Activated T-cell treated with anti-CD3 and anti-CD28 coated beads, Interleukin-2, amount 50 U/mL, for 24 hours (primary cell): ENCODE measurements around the gene SDHC.
"Not testable (repeated sequence)": the region's sequence is repeated elsewhere in the genome, so short reads cannot be mapped to it uniquely, and the experiment has no call there.

Source experiments
- DNase-seq: peaks from one replicate; pipeline ENCODE4 v3.0.0-alpha.2; 2020
- H3K27ac Mint-ChIP-seq: 2 replicates; pipeline ENCODE4 v1.8.0; 2020; ENCODE audit warnings: mild to moderate bottlenecking, mixed read lengths
- H3K27me3 Mint-ChIP-seq: 2 replicates; pipeline ENCODE4 v1.8.0; 2020; ENCODE audit warnings: mixed read lengths
- H3K36me3 Mint-ChIP-seq: 2 replicates; pipeline ENCODE4 v1.8.0; 2020; ENCODE audit warnings: low read depth, mixed read lengths
- H3K4me1 Mint-ChIP-seq: 2 replicates; pipeline ENCODE4 v1.8.0; 2020; ENCODE audit warnings: low read depth, mixed read lengths
- H3K4me3 Mint-ChIP-seq: 2 replicates; pipeline ENCODE4 v1.8.0; 2020; ENCODE audit warnings: mild to moderate bottlenecking, moderate library complexity, mixed read lengths
- H3K9me3 Mint-ChIP-seq: 2 replicates; pipeline ENCODE4 v1.8.0; 2020; ENCODE audit warnings: mixed read lengths

Gene SDHC

DNA sequence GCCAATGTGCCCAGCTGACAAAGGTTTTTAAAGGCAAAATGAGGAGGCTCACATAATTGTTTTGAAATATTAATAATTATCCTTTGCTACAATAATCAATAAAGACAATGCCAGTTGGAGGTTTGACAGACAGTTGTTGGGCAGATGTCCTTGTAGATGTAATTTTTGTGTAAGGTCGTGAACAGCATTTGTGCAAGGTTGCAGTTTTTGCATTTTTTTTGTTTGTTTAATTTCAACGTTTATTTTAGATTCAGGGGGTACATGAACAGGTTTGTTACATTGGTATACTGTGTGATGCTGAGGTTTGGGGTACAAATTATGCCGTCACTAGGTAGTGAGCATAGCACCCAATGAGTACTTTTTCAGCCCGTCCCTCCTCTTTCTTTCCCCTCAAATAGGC lies 13.7 kb upstream of the SDHC start:
- H3K4me3 Mint-ChIP-seq: no peak overlapping the region
- H3K36me3 Mint-ChIP-seq: peaks cover 6% of the 10 kb centered on the region
- no peak for DNase-seq
- no peaks in the 10 kb centered on the region for H3K27me3 Mint-ChIP-seq
- H3K9me3 Mint-ChIP-seq: no peaks in the 10 kb centered on the region
- H3K4me1 Mint-ChIP-seq: peaks cover 24% of the 10 kb centered on the region
- H3K27ac Mint-ChIP-seq: no peak overlapping the region

DNA sequence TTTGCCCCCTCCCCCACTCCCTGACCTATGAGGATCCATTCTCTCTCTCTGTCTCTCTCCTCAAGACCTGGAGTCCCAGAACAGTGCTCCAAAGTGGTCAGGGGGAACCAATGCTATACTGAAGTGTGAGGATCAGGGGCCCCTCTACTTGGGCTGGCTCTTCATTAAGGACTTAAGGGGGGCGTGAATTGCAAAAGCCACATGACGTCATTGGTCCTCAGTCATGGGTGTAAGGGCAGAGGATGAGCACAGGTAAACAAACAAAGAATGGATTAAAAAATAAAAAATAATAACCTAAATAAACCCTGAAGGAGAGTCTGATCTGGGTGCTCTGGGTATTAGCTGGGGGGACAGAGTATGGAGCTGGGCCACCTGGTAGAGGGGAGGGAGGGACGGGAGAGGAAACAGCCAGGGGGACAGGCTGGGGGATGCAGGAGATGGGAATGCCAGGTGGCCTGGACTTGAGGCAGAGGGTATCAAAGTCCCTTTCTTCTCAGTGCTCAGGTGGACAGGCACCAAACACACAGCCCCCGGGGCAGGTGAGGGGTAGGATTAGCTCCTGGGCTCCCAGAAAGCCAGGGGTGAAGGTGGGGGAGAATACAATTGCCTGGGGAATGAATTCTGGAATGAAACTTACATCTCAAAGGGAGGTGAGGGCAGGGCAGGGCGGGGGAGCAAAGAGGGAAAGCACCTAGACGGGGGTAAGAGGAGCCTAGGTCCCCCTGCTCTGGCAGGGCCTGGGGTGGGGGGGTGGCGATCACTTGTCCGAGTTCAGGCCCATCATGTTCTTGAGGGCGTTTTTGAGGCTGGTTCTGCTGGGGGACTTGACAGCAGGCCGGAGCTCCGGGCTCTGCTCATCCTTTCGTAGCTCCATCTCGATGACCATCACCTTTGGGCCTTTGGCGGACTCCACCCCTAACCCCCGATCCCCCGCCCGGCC lies 9.0 kb upstream of the SDHC start:
- Mint-ChIP-seq H3K4me3 (peak overlapping the region; percentile 98), H3K27me3 (no peaks in the 10 kb centered on the region), H3K9me3 (no peaks in the 10 kb centered on the region), H3K36me3 (peaks cover 9% of the 10 kb centered on the region), H3K27ac (peak overlapping the region; percentile 96), H3K4me1 (peaks cover 40% of the 10 kb centered on the region)
- DNase-seq: no peak

DNA sequence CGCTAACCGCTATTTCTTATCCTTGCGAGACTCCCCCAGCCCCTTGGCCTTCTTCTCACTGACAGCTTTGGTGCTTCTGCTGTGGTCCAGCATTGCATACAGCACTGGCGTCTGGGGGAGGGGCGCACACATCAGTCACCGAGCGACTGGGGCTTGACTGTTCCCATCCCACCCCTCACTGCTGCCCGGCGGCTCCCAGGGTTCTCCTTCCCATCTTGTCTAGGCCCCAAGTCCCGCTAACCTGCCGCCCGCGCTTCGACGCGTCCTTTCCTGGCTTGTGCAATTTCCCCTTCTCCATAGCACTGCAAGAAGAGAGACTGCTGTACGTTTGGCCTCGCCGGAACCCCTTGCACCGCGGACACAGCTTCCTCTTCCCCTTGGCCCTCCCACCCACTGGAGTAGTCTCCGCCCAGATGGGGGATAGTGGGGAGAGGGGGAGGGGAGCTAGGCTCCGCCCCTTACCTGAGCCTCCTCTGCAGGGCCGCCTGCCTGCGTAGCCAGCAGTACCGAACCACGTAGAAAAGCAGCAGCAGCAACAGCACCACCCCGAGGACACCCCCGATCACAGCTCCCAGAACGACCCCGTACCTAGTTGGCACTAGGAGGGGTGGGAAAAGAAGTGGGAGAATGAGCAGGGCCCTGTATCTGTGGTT lies 8.2 kb upstream of the SDHC start:
- DNase-seq: peak; percentile 90
- Mint-ChIP-seq H3K27me3 (no peaks in the 10 kb centered on the region), H3K27ac (peak overlapping the region; percentile 96), H3K36me3 (peaks cover 9% of the 10 kb centered on the region), H3K4me3 (peak overlapping the region; percentile 98), H3K9me3 (no peaks in the 10 kb centered on the region), H3K4me1 (peaks cover 40% of the 10 kb centered on the region)

DNA sequence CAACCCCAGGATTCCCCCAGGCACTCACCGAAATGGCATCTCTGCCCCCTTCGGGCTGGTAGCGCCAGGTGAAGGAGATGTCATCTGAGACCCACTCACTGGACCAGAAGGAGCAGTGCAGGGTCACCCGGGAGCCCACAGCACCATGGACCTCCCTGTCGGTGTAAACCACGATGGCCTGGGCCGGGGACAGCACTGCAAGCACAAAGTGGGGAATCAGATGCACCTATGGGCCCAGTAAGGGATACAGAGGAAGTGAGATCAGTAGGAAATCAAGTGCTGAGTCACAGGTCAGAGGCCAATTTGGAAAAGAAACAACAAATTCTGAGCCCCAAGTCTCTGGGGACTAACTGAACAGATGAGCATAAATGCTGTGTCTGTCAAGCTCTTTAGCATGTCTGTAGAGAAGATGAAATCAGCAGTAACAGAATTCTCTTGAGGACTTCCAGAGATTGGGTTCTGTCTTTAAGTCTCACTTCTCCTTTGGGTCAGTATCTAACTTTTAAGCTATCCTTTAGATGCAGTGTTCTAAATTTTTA lies 6.9 kb upstream of the SDHC start:
- no peaks in the 10 kb centered on the region for H3K27me3 Mint-ChIP-seq
- peaks cover 9% of the 10 kb centered on the region for H3K36me3 Mint-ChIP-seq
- no peaks in the 10 kb centered on the region for H3K9me3 Mint-ChIP-seq
- peak overlapping the region; percentile 73 for H3K27ac Mint-ChIP-seq
- peak; percentile 42 for DNase-seq
- peaks cover 40% of the 10 kb centered on the region for H3K4me1 Mint-ChIP-seq
- no peak overlapping the region for H3K4me3 Mint-ChIP-seq

DNA sequence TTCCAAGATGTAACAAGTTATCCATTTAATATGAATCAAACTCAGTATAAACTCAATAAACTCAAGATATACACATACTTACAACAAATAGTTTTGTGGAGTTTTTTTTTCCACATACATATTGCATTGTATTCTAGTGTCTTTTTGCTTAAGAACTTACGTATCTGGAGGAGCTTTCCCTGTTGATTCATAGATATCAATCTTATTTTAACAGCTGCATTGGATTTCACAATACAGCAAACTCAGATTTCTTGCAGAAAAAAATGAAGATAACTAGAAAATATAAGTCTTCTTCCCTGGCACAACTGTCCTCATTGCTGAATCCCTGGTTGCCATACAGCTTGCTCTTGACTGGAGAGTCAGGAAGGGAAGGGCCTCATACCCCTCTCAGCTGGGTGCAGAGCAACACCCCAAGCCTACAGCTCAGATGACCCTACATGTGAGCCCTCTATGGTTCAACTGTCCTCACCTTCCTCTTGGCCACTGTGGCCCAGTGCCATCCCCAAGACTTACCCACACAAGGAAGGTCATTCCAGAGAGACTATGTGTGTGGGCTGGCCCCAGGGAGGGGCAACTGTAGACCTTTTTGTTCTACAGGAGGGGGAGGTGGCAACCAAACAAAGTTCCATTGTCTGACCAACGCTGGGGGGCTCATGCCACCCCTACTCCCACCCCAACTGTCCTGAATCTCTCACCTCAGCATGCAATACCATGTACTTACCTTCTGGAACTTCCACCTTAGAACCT lies 6.1 kb upstream of the SDHC start:
- H3K4me1 Mint-ChIP-seq: peaks cover 40% of the 10 kb centered on the region
- H3K27ac Mint-ChIP-seq: no peak overlapping the region
- H3K36me3 Mint-ChIP-seq: peaks cover 9% of the 10 kb centered on the region
- H3K4me3 Mint-ChIP-seq: no peak overlapping the region
- no peak for DNase-seq
- no peaks in the 10 kb centered on the region for H3K27me3 Mint-ChIP-seq
- H3K9me3 Mint-ChIP-seq: no peaks in the 10 kb centered on the region

DNA sequence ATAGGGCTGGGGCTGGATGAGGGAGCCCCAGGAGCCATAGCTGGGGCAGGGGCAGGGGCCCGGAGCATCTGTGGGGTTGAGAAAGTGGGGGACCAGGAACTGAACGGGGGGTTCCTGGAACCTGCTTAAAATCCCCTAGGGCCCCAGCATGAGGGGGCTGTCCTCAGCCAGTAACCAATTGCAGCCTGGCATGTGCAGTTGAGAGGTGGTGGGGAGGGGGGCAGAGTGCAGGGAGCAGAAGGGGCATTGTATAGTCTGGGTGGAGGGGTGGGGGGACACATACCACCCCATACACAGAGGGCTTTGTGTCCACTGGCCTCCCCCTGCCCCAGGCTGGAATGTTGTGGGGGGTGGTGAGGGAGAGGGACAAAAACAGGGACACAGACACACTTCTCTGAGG lies 4.3 kb upstream of the SDHC start, which contains the start of gene MPZ:
Gene MPZ, minus strand, starts transcription at position 101 of the 400 bp plus-strand sequence. Its CDS starts 63 bp downstream, at position 38.
- peaks cover 12% of the 10 kb centered on the region for H3K36me3 Mint-ChIP-seq

DNA sequence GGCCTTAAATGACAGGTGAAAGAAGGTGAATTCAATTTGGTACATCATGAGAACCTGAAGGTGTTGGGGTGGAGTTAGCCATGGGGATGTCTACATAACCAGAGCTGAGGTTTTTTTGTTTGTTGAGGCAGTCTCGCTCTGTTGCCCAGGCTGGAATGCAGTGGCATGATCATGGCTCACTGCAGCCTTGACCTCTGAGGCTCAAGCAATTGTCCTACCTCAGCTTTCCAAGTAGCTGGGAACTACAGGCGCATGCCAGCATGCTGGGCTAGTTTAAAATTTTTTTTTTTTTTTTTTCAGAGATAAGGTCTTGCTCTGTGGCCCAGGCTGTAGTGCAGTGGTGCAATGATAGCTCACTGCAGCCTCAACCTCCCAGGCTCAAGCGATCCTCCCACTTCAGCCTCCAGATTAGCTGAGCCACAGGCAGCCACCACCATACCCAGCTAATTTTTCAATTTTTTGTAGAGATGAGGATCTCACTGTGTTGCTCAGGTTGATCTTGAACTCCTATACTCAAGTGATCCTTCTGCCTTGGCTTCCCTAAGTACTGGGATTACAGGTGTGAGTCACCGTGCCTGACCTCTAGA lies 2.5 kb upstream of the SDHC start:
- Mint-ChIP-seq H3K36me3 (peaks cover 10% of the 10 kb centered on the region), H3K9me3 (no peaks in the 10 kb centered on the region), H3K4me1 (peaks cover 33% of the 10 kb centered on the region), H3K27me3 (no peaks in the 10 kb centered on the region), H3K4me3 (no peak overlapping the region), H3K27ac (no peak overlapping the region)
- no peak for DNase-seq

More for the DNA sequence above, 4.3 kb upstream of the SDHC start, which contains the start of gene MPZ:
- Mint-ChIP-seq H3K4me1 (peaks cover 32% of the 10 kb centered on the region), H3K9me3 (no peaks in the 10 kb centered on the region), H3K27ac (no peak within 1 kb of the TSS), H3K27me3 (no peaks in the 10 kb centered on the region), H3K4me3 (no peak within 1 kb of the TSS)
- DNase-seq: no peak

DNA sequence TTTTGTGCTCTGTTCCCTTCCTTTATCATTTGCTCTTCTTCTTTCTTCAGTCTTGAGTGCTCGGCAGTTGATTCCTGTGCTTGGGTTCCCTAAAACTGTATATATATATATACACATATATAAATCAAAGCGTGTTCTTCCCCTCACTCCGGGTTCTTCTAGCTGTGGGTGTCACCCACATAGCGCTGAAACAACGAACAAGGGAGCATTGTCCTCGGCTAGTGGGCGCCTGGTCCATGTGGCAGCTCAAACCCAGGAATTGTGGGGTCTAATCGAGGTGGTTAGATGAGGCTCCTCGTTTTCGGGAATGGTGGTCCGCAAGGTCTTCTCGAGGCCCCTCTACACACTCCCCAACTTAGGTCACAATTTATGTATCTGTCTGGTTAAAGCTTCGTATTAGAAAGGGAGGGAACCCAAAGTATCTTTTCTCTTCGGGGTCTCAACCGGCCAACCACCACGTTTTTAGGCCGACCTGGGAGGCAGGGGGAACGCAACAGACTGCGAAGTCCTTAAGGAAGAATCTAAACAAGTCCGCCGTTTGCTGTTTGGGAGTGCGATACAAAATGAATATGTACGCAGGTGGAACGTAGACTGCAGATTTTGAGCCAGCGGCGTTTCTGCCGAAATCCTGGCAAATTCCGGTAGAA lies 504 bp upstream of the SDHC start:
- Mint-ChIP-seq H3K36me3 (peaks cover 14% of the 10 kb centered on the region), H3K27ac (peak overlapping the region; percentile 97), H3K9me3 (no peaks in the 10 kb centered on the region)

DNA sequence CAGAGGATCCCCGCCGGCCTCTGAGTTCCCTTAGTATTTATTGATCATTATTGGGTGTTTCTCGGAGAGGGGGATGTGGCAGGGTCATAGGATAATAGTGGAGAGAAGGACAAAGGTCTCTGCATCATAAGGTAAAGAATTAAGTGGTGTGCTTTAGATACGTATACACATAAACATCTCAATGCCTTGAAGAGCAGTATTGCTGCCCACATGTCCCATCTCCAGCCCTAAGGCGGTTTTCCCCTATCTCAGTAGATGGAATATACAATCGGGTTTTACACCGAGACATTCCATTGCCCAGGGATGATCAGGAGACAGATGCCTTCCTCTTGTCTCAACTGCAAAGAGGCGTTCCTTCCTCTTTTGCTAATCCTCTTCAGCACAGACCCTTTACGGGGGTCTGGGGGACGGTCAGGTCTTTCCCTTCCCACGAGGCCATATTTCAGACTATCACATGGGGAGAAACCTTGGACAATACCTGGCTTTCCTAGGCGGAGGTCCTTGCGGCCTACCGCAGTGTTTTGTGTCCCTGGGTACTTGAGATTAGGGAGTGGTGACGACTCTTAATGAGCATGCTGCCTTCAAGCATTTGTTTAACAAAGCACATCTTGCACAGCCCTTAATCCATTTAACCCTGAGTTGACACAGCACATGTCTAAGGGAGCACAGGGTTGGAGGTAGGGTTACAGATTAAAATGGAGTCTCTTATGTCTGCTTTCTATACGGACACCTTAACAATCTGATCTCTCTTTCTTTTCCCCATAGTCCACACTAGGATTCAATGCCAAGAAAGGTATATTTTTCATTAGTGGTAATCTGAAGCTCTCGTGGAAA lies 1.9 kb downstream of the SDHC start:
- H3K36me3 Mint-ChIP-seq: peaks cover 28% of the 10 kb centered on the region
- peak overlapping the region; percentile 98 for H3K4me3 Mint-ChIP-seq
- DNase-seq, H3K9me3 Mint-ChIP-seq, H3K27me3 Mint-ChIP-seq: not testable (repeated sequence)
- H3K4me1 Mint-ChIP-seq: peaks cover 29% of the 10 kb centered on the region
- H3K27ac Mint-ChIP-seq: peak overlapping the region; percentile 97

More for the DNA sequence above, 504 bp upstream of the SDHC start:
- H3K4me1 Mint-ChIP-seq: peaks cover 27% of the 10 kb centered on the region
- no peak for DNase-seq
- no peaks in the 10 kb centered on the region for H3K27me3 Mint-ChIP-seq
- H3K4me3 Mint-ChIP-seq: peak overlapping the region; percentile 98

DNA sequence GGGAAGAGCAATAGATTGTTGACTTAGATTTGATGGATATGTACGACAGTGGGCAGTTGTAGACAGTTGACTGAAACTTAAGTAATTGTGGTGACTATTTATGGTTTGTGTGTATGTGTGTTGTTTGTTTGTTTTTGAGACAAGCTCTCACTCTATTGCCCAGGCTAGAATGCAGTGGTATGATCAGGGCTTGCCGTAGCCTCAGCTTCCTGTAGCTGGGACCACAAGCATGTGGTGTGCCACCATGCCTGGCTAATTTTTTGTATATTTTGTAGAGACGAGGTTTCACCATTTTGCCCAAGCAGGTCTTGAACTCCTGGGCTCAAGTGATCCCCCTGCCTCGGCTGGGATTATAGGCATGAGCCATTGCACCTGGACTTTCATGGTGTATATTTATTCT lies 9.8 kb downstream of the SDHC start:
- no peak overlapping the region for H3K4me3 Mint-ChIP-seq
- no peak for DNase-seq
- no peaks in the 10 kb centered on the region for H3K27me3 Mint-ChIP-seq
- peaks cover 70% of the 10 kb centered on the region for H3K36me3 Mint-ChIP-seq
- H3K4me1 Mint-ChIP-seq: peaks cover 12% of the 10 kb centered on the region
- no peaks in the 10 kb centered on the region for H3K9me3 Mint-ChIP-seq
- peak overlapping the region; percentile 37 for H3K27ac Mint-ChIP-seq

DNA sequence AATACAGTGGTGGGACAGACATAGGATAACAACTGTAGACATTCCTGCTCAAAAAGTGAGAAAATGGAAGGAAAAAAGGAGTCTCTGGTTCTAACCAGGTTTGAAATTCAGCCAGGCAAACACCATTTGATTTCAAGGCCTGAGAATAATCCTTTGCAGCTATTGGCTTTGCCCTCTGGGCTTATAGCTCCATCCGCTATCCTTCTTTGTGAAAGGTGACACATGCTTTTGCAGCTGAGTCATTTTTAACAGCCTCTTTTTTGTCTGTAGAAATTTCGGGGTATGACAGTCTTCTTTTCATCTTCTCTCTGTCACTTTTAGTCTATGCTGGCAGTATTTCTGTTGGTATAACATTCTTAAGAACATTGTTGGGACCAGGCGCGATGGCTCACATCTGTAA lies 16.2 kb downstream of the SDHC start:
- Mint-ChIP-seq H3K9me3 (no peaks in the 10 kb centered on the region), H3K4me1 (no peaks in the 10 kb centered on the region), H3K36me3 (peaks cover 91% of the 10 kb centered on the region), H3K27ac (no peak overlapping the region), H3K27me3 (no peaks in the 10 kb centered on the region), H3K4me3 (no peak overlapping the region)
- DNase-seq: no peak

DNA sequence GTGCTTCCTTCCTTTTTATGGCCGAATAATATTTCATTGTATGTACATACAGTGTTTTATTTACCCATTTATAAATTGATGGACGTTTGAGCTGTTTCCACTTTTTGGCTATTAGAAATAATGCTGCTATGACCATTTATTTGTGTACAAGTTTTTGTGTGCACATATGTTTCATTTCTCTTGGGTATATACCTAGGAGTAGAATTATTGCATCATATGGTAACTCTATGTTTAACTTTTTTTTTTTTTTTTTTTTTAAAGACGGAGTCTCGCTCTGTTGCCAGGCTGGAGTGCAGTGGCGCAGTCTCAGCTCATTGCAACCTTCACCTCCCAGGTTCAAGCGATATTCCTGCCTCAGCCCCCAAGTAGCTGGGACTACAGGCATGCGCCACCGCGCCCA lies 19.0 kb downstream of the SDHC start:
- Mint-ChIP-seq H3K4me1 (peaks cover 8% of the 10 kb centered on the region), H3K9me3 (no peaks in the 10 kb centered on the region), H3K36me3 (peaks cover 95% of the 10 kb centered on the region), H3K27me3 (no peaks in the 10 kb centered on the region), H3K27ac (no peak overlapping the region), H3K4me3 (no peak overlapping the region)
- DNase-seq: no peak

DNA sequence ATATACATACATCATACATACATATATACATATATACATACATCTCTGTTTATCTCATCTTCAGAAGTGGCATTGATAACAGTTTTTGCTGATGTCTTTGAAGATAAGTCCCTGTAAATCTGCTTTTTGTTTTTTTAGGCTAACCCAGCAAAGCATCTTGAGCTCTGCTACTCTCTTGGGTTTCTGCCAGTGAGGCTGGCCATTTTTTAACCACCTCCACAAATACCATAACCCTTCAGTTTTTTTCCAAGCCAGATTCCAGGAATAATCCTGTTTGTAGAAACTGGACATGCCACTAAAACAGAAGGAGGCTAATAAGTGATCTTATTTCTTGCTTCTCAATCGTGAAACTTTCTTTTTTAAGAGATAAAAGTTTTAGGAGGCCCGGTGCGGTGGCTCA lies 21.6 kb downstream of the SDHC start:
- DNase-seq: no peak
- Mint-ChIP-seq H3K4me3 (no peak overlapping the region), H3K27ac (no peak overlapping the region), H3K36me3 (peaks cover 90% of the 10 kb centered on the region), H3K9me3 (no peaks in the 10 kb centered on the region), H3K27me3 (no peaks in the 10 kb centered on the region), H3K4me1 (peaks cover 11% of the 10 kb centered on the region)
